GM18517 (cell line): Measurements from ENCODE around the gene RHOU.
A peak's percentile ranks its signal among the peaks of the same experiment; 100 is the strongest.

Experiments used
- ATAC-seq: cut with Tn5 transposase; IDR thresholded peaks from one replicate; pipeline ENCODE4 v1.9.1; 2021; ENCODE audit warnings: mild to moderate bottlenecking, moderate library complexity; ENCODE audit not compliant: unreplicated experiment

RHOU gene

GRCh38 chr1:228782662-228783417, 47.6 kb downstream of the RHOU start:
- ATAC-seq: no peak

GRCh38 chr1:228783418-228784040, 48.2 kb downstream of the RHOU start:
- ATAC-seq: no peak

GRCh38 chr1:228784181-228784580, 48.9 kb downstream of the RHOU start:
- ATAC-seq: no peak

- no peak for ATAC-seq
Measured at GRCh38 chr1:228785366-228786330, 50.4 kb downstream of the RHOU start.

- no peak for ATAC-seq
Measured at GRCh38 chr1:228786361-228787129, 51.3 kb downstream of the RHOU start.

- ATAC-seq: no peak
Measured at GRCh38 chr1:228791791-228792190, 56.5 kb downstream of the RHOU start.

GRCh38 chr1:228792601-228793000, 57.3 kb downstream of the RHOU start:
- no peak for ATAC-seq

GRCh38 chr1:228793032-228793431, 57.8 kb downstream of the RHOU start:
- ATAC-seq: no peak

- peak; percentile 75 for ATAC-seq
Measured at GRCh38 chr1:228794173-228794572, 58.9 kb downstream of the RHOU start.

- ATAC-seq: no peak
Measured at GRCh38 chr1:228794810-228795209, 59.5 kb downstream of the RHOU start.

- no peak for ATAC-seq
Measured at GRCh38 chr1:228795596-228795995, 60.3 kb downstream of the RHOU start.
